RKO (cell line): Measurements from ENCODE around the gene UBASH3A.

ENCODE experiments used
- DNase-seq: peaks from one replicate; pipeline ENCODE4 v3.0.0-alpha.2; 2016; ENCODE audit warnings: low spot score

UBASH3A gene

DNA sequence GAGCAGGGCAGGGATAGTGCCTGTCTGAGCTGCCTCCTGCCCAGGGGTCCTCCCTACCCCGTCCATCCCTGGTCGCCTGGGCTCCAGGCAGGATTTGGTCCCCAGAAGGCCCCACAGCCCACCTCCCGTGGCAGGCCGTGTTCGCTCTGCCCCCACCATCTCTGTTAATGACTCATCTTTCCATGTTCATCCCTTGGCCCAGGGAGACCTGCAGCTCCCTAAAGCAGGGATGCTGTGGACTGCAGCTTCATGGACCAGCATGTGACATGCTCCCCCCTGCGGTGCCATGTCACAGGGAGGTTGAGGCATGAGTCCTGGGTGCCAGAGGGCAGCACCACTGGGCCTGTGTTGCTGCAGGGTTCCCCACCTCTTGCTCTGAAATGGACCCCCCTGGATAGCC, 26.8 kb downstream of the UBASH3A start:
- no peak for DNase-seq

DNA sequence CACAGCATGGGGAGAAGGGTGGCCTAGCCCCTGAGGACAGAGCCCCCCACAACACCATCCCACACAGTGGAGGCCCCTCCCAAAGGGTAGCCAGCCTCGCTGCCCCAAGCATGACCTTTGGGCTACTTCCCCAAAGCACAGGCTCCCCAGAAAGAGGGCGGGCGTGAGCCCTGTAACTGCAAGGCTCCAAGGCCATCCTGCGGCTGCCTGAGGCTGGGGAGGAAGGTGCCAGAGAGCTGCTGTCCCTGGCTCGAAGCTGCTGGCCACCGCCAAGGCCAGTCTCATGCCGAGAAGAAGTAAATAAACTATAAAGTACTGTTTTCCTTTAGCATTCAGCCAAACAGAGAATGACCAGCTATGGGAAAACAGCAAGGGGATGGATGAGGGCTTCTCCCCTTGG, 27.5 kb downstream of the UBASH3A start:
- DNase-seq: no peak

DNA sequence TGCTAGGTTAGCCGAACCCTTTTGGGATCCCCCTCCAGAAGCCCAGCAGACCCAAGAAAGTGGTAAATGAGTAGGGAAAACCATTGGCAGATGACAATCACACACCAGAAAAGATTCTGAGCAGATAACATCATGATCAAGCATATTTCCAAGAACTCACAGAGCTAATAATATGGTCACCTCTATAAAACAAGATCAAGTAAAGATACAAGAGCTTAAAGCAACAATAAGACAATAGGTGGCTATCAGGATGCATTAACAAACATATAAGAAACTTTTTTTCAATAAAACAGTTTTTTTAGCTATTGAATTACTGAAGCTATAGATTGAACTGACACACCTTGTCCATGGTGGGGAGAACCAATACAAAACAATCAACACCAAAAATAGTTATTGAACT, 29.0 kb downstream of the UBASH3A start:
- DNase-seq: no peak

DNA sequence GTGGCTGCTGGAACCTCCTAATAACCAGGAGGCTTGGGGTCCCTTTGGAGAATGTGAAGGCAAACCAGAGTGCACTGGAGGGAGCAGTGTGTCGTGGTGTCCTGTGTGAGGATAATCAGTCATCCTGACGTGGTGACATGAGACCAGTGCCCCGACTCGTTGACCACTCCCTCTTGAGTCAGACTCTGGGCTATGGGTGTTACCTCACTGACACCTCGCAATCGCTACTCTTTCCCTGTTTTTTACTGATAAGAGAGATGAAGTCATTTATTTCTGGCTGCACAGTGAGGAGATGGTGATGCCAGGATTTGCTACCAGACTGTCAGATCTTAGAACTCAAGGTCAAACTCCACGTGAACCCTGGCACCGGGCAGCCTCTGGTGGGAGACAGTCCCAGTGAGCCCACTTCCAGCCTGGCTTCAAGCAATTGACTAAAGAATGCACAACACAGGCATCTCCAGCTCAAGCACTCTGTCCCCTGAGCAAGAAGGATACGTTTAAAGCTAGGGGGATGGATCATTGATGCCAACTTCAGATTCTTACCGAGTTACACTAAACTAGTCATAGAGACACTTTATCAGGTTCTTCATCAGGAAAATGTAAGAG, 30.3 kb downstream of the UBASH3A start:
- peak; percentile 34 for DNase-seq

DNA sequence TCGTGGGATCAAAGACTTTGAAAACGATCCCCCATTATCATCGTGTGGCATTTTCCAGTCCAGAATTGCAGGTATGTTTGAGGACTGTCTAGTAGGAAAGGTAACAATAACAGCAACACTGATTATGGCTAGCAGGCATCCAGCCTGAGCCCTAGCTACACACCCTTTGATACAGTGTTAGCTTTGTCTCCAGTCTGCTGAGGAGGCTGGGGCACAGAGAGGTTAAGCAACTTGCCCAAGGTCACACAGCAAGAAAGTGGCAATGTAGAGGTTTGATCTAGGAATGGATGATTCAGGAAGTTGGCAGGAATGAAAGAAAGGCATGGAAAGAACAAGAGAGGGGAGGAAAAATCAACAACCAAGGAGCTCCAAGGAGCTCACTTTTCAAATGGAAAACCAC, 31.2 kb downstream of the UBASH3A start:
- no peak for DNase-seq

DNA sequence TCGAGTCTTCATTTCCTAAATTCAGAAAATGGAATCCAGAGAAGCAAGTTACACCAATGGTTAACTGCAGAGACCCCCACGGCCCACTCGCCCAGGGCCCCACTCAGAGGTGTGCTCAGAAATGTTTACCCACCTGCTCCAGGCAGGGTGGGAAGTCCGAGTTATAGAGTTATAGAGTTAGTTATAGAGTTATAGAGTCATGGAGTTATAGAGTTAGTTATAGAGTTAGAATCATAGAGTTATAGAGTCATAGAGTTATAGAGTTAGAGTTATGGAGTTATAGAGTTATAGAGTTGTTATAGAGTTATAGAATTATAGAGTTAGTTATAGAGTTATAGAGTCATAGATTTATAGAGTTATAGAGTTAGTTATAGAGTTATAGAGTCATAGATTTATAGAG, 31.7 kb downstream of the UBASH3A start:
- DNase-seq: no peak

DNA sequence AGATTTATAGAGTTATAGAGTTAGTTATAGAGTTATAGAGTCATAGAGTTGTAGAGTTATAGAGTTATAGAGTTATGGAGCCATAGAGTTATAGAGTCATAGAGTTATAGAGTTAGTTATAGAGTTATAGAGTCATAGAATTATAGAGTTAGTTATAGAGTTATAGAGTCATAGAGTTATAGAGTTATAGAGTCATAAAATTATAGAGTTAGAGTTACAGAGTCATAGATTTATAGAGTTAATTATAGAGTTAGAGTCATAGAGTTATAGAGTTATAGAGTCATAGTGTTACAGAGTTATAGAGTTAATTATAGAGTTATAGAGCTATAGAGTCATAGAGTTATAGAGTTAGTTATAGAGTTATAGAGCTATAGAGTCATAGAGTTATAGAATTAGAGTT, 32.1 kb downstream of the UBASH3A start:
- DNase-seq: no peak

DNA sequence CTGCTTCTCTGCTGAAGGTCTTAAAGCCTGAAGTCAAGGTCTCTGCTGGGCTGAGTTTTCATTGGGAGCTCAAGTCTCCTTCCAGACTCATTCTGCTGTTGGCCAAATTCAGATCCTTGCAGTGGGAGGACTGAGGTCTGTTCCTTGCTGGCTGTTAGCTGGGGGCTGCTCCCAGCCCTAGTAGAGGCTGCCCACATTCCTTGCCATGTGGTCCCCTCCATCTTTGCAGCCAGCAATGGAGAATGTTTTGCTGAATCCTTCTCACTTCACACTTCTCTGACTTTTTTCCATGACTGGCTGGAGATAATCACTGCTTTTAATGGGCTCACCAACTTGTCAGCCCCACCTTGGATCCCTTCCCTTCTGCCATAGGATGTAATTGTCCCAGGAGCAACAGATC, 33.2 kb downstream of the UBASH3A start:
- no peak for DNase-seq

DNA sequence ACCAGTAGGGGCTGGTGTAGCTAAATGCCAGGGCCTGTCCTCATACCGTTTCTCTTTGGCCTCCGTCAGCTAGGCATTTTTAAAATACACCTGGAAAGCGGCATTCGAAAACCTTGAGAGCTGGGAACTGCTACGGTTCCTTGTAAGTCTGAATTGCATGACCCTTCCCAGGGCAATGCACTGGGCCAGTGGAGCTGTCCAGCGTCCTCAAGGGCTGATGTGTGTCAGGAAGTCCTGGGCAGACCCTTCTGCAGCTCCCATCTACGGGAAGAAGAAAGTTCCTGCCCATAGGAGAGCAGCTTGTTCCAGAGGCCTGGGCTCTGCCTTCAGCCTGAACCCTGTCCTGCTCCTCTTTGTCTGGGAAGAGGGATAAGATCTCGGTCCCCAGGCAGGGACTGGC, 34.1 kb downstream of the UBASH3A start:
- DNase-seq: no peak

DNA sequence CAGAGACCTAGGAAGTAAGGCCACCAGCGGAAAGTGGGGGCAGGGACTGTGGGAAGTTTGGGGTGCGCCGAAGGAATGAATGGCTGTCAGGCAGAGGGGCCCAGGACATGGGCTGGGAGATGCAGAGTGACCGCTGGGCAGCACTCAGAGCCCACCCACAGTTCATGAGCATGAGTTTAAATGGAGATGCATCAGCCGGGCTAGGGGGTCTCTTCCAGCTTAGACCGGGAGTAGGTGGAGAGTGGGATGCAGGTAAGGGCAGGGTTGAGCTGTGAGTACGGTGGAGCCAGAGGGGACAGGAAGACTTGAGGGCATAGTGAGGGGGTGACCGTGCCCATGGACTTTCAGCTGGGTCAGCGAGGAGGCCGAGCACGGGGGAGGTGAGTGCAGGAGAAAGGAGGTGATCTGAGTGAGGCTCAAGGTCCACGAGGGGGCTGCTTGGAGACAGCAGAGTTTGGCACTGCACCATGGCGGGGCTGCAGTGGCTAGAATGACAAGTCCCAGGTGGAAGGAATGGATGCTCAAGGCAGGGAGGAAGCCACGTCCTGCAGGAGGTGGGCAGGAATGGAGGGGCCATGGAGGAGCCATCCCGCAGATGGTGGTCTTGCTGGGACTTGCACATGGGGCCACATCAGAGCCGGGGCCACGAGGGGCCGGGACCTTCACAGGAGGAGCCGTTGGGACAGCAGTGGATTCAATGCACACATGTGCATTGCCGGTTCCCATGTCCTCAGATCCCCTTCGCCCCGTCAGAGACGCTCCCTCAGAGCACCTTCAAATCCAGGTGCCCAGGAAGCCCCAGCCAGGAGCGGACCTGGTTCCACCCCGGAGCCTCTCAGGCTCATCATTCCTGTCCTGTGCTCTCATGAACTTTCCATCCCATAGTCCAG, 34.9 kb downstream of the UBASH3A start:
- no peak for DNase-seq

DNA sequence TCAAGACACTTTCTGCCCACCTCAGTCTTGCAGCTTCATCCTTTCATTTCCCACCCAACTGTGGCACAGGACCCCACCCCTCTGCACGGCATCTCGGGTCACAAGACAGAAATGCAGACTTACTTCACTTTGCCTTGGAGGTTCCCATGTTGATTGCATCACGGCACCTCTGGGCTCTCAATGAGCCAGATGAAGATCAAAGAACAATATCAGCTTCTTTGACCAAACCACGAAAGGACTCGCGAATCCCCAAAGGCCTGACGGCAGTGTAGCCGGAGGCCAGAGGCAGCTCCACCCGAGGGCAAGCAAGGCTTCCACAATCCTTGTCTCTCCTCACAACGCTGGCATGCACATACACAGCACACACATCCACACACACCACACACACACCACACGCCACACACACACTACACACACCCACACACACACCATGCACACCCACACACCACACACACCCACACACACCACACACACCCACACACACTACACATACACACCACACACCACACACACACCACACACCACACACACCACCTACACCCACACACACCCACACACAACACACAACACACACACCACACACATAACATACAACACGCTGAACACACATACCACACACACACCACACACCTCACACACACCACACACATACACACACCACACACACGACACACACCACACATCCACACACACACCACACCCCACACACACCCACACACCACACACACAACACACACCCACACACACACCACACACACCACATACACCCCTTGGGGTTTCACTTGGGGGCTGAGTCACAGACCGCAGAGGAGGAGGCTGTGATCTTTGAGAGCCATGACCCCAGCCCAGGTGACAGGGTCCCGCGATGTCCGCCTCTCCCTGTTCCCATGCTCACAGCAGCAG, 35.8 kb downstream of the UBASH3A start:
- no peak for DNase-seq

DNA sequence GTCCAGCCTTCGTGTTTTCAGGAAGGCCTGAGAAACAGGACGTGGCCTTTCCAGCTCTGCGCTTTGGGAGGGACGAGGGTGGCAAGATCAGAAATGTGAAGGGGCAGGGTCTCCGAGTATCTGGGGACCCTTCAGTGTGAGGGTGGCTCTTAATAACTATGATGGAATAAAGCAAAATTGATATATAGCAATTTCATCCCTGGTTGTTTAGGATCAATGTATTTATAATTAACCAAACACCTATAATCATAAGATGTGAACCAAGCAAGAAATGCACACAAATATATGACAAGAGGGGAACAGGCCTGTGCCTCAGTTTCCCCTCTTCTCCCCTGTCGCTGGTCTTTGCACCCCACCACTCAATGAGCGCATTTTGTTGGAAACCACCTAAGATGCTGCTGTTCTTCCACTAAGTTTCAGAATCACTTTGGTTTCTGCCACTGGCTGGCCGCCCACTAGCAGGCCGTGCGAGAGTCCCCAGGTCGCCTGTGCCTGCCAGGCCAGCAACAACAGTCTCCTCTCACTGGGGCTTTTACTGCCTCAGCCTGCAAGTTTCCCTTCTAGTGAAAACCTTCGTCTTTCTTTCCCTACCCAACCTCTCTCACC, 36.6 kb downstream of the UBASH3A start:
- DNase-seq: no peak

DNA sequence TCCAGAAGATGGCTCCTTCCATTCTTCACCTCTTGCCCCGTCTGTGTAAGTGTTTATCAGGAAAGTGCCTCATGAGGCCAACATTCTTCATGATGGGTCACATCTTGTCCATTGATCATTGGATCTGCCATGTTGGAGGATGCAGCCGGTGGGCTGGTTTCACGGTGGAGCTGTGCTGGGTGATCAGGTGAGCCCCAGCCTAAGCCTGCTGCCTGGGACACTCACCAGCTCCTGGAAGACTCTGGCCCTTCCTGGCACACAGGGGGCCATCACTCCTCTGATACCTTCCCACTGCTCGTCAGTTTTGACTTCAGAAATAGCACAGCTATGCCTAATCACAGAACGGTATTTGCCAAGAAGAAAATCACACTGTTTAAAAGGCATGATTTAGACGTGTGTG, 38.3 kb downstream of the UBASH3A start:
- no peak for DNase-seq

DNA sequence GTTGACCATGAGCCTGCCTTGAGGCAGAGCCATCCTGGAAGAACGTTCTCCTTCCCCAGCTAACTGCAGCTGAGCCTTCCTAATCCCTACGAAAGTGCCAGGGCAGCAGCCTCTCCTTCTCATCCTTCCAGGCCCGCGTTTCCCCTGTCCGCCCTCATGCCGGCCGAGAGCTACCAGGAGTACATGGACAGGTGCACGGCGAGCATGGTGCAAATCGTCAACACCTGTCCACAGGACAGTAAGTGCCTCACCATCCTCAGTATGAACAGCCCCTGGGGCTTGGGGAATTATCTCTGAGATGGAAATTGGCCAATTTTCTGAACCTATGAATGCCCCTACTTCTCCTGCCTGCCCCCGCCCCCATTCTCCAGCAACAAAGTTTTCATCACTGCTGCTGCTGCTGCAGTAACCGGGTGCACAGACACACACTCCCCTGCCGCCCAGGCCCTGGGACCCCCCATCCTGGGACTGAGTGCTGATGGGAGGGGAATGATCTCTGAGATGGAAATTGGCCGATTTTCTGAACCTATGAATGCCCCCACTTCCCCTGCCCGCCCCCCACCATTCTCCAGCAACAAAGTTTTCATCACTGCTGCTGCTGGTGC, 39.6 kb downstream of the UBASH3A start:
- no peak for DNase-seq

DNA sequence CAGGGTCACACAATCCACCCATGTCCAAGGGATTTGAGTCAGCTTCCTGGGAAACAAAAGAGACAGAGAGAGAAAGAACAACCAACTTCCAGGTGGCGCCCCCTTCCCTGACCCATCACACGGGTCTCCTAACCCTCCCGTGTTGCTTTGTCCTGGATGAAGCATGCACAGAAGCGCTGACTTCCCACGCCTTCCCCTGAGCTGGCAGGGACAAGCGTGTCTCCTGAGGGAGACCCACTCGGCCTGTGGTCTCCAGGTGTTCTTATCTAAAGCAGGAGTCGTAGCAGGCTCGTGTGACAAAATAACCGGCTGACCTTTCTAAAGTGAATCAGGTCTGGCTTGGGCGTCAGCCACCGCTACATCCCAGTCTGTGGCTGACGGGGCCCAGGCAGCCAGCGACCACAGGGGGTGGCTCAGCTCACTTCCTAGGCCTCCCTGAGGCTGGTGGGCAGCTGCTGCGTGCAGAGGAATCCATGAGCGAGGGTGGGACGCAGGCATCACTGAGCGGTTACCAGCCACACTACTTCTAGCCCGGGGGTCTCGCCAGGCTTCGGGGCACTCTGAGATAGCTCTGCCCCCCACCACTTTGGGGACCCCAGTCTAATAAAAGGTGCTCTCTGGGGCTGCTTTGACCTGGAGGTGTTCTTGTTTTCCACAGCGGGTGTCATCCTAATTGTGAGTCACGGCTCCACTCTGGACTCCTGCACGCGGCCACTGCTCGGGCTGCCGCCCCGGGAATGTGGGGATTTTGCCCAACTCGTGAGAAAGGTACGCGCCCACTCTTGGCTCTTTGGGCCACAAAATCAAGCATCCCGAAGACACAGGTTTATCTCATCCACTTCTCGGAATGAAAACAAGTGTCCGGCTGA, 40.4 kb downstream of the UBASH3A start:
- no peak for DNase-seq

DNA sequence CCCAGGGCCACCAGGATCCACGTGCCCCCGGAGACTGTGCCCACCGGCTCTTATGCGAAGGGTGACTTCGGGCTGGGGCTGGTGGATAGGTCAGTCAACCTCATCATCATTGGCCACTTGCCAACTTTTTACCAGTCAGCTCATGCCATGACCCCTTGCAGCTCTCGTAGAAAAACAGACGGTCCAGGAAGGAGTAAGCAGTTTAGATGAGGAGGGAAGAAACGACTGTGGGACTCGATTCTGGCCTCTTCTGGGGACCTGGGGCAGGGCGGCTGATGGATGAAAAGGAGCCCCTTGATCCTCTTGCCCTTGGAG, 41.0 kb downstream of the UBASH3A start:
- no peak for DNase-seq

DNA sequence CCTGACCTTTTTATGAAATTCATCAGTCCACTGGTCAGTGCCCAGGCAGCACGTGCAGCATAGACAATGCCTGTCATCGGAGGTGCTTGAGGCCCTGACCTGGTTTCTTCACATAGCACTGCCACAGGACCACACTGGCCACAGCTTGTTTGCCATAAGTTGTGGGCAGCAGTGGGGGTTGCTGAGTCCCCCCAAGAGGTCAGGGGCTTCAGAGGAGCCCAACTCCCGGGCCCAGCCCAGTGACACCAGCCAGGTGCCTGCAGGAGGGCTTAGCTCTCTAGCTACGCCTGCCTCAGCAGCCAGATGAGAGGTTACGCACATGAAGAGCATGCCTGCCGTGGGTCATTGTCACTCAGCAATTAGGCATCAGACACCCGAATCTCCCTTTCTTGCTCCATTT, 41.6 kb downstream of the UBASH3A start:
- no peak for DNase-seq

DNA sequence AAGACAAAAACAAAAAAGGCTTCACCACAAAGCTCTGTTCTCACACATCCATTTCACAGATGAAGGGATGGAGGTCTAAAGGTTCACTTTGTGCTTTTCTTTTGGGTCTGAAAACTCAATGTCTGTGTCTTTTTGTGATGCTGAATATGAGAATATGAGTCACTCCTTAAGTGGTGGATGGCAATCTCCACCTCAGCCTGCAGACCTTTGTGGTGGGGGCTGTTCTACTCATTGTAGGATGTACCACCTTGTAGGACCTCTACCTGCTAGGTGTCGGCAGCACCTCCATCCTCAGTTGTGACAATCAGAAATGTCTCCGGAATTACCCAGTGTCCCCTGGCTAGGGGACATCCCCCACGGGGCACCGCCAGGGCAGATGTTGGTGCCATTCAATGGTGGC, 42.8 kb downstream of the UBASH3A start:
- DNase-seq: no peak

DNA sequence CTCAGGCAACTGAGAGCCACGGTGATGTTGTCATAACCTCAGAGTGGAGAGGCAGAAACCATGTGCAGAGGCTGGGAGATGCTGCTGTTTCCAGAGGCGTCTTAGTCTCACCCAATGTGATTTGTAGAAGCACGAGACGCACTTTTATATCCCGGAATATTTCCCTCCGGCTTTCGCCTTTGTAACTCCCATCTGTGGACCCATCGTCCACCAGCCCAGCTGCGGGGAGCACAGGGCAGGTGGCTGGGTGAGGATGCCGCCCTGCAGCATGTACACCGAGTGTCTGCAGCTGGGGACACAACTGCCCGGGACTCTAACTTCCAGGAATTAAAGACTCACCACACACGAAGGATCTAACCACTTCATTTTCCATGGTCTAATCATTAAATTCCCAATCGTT, 43.5 kb downstream of the UBASH3A start:
- DNase-seq: no peak

DNA sequence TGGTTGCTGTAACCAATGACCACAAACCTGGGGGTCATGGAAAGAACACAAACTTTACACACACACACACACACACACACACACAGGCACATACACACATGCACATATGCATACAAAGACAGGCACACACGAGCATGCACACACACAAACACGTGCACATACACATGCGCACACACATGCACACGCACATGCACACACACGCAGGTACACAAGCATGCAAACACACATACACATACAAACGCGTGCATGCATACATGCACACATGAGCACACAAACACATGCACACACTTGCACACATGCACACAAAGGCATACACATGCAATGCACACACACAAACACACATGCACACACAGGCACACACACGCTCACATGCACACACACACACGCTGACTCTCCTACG, 44.0 kb downstream of the UBASH3A start:
- no peak for DNase-seq

DNA sequence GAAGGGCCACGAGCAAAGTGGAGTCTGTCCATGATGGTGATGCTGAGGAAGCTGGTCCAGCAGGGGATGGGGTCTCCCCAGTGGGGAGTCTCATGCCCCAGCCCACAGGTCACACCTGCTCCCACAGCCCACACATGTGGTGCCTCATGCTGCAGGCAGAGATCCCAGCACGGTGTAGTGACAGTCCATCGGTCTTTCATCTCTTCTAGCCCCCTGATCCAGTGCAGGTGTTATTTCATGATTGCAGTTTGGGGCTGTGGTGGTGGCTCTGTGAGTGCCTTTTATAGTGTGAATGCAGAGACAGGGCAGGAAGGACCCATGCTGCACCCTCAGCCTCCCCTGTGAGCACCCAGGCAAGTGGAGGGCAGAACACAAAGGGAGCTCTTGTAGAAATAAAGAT, 45.0 kb downstream of the UBASH3A start:
- no peak for DNase-seq
